Measurements from ENCODE around the gene MYO1B. TPM values are rescaled to one million over a fixed set of nuclear protein-coding genes. Genes with fewer than 3 reads are reported as not detected.

The MYO1B gene
- total RNA-seq, 1 donor from 2014 or later, result 43.7 TPM

DNA sequence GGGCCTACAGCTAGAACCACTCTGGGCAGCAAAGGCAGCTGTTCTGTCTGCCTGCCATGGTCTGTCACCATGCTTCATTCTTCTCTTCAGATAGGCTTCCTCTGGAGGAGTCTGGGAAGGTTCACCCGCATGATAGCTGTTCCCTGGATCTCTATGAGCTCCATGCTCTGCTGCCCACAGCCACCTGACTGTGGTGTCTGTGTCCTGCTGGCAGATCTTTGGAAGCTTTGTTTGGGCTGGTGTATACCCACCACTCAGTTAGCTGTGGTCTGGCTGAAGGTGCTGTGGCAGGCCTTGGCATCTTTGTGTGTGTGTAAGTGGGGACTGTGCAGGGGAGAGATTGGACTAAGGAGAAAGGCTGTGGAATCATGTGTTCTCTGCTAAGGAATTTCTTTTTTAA lies 23.4 kb downstream of the MYO1B start:
- Histone ChIP-seq H3K4me1 (peaks cover 21% of the 10 kb centered on the region), H3K27ac (no peak overlapping the region), H3K4me3 (no peak overlapping the region), H3K36me3 (no peaks in the 10 kb centered on the region), H3K9me3 (no peaks in the 10 kb centered on the region), H3K27me3 (no peaks in the 10 kb centered on the region)
- intact Hi-C loops (cut with DNase I), result no loop called here
- DNase-seq (ENCODE audit: extremely low spot score in 2 of 2), result no peak
- TF ChIP-seq POLR2A (IDR thresholded peaks at IDR 0.05), result no peak
- TF ChIP-seq POLR2AphosphoS5 (IDR thresholded peaks at IDR 0.05; ENCODE audit: insufficient read depth in 1 of 2, low read depth in 1 of 2), result no peak
- TF ChIP-seq, protein P1, sequence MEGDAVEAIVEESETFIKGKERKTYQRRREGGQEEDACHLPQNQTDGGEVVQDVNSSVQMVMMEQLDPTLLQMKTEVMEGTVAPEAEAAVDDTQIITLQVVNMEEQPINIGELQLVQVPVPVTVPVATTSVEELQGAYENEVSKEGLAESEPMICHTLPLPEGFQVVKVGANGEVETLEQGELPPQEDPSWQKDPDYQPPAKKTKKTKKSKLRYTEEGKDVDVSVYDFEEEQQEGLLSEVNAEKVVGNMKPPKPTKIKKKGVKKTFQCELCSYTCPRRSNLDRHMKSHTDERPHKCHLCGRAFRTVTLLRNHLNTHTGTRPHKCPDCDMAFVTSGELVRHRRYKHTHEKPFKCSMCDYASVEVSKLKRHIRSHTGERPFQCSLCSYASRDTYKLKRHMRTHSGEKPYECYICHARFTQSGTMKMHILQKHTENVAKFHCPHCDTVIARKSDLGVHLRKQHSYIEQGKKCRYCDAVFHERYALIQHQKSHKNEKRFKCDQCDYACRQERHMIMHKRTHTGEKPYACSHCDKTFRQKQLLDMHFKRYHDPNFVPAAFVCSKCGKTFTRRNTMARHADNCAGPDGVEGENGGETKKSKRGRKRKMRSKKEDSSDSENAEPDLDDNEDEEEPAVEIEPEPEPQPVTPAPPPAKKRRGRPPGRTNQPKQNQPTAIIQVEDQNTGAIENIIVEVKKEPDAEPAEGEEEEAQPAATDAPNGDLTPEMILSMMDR (IDR thresholded peaks at IDR 0.05), result no peak

GRCh38 chr2:191270306-191271161 lies 25.3 kb downstream of the MYO1B start:
- TF ChIP-seq POLR2AphosphoS5 (IDR thresholded peaks at IDR 0.05; ENCODE audit: insufficient read depth in 1 of 2, low read depth in 1 of 2) (no peak), POLR2A (IDR thresholded peaks at IDR 0.05) (no peak)
- TF ChIP-seq, protein P1 (IDR thresholded peaks at IDR 0.05), result no peak
- H3K27me3 ChIP-seq, result no peaks in the 10 kb centered on the region
- H3K27ac ChIP-seq, result no peak overlapping the region
- no peaks in the 10 kb centered on the region for H3K36me3 ChIP-seq
- peaks cover 8% of the 10 kb centered on the region for H3K4me1 ChIP-seq
- intact Hi-C loops (cut with DNase I), result no loop called here
- DNase-seq (ENCODE audit: extremely low spot score in 2 of 2), result no peak
- no peaks in the 10 kb centered on the region for H3K9me3 ChIP-seq
- H3K4me3 ChIP-seq, result no peak overlapping the region

DNA sequence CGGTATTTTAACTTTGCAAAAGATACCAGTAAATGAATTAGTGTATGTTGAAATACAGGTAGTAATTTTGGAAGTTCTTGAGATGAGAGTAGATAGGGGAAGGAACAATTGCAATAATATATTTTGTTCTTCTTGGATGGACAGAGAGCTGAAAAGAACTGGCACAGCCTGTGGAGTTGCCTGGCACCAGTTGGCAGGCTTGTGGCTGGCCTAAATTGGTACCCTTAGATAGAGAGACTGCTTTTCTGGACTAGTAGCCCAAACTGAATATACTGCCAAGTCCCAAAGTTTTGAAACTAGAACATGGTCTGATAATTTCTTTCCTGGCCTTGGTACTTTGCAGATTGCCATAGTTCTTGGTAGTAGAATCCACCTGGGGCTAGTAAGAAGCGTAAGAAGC lies 26.9 kb downstream of the MYO1B start:
- no peaks in the 10 kb centered on the region for H3K9me3 ChIP-seq
- H3K4me3 ChIP-seq, result no peak overlapping the region
- TF ChIP-seq, protein P1 (IDR thresholded peaks at IDR 0.05), result no peak
- no peak for TF ChIP-seq POLR2A (IDR thresholded peaks at IDR 0.05)
- TF ChIP-seq POLR2AphosphoS5 (IDR thresholded peaks at IDR 0.05; ENCODE audit: insufficient read depth in 1 of 2, low read depth in 1 of 2), result no peak
- DNase-seq (ENCODE audit: extremely low spot score in 2 of 2), result no peak
- H3K27ac ChIP-seq, result no peak overlapping the region
- intact Hi-C loops (cut with DNase I), result no loop called here
- no peaks in the 10 kb centered on the region for H3K27me3 ChIP-seq
- no peaks in the 10 kb centered on the region for H3K4me1 ChIP-seq
- no peaks in the 10 kb centered on the region for H3K36me3 ChIP-seq

DNA sequence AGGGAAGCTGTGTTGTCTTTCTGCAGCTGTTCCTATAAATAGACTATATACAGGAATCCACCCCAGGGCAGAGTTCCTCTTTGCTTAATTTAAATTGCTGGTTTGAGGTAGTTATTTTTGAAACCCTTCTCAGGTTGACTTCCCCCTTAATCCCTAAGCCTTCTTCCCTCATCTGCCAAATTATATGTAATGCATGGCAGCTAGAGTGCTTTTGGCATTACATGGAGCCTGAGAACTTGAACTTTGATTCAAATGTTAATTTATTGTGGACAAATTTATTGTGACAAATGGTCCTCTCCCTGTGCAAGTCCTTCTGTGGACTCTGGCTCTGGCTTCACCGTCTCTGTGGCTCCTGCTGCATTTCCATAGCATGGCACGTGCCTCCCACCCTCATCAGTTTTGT lies 29.2 kb downstream of the MYO1B start:
- Histone ChIP-seq H3K27ac (no peak overlapping the region), H3K27me3 (no peaks in the 10 kb centered on the region), H3K4me1 (no peaks in the 10 kb centered on the region), H3K4me3 (no peak overlapping the region), H3K36me3 (no peaks in the 10 kb centered on the region), H3K9me3 (no peaks in the 10 kb centered on the region)
- intact Hi-C loops (cut with DNase I), result no loop called here
- TF ChIP-seq POLR2AphosphoS5 (IDR thresholded peaks at IDR 0.05; ENCODE audit: insufficient read depth in 1 of 2, low read depth in 1 of 2), result no peak
- TF ChIP-seq, protein P1 (IDR thresholded peaks at IDR 0.05), result no peak
- TF ChIP-seq POLR2A (IDR thresholded peaks at IDR 0.05), result no peak
- no peak for DNase-seq (ENCODE audit: extremely low spot score in 2 of 2)

DNA sequence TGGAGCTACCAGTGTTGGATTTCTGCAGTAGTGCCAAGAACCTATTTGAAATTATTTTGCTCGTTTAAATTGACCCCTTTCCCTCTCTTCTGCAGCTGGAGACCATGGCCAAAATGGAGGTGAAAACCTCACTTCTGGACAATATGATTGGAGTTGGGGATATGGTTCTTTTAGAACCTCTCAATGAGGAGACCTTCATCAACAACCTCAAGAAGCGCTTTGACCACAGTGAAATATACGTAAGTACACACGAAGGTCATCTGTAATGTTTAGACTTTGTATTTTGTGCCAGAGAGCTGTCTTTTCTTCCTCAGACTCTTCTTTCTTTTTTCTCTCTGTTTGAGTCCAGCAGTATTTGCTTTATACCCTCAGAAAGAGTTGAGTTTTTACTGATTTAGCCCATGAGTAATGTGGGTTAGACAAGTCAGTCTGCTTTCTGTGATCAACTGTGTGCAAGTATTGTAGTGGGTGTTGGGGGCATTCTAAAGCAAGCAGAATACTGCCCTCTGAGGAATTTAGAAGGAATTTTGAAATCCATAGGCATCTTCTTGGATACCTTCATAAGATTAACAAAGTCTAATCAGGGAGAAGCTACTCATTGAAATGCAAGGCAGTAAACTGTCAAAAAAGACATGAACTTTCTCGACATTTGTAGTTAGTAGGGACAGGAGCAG lies 31.7 kb downstream of the MYO1B start:
- Histone ChIP-seq H3K4me3 (no peak overlapping the region), H3K36me3 (no peaks in the 10 kb centered on the region), H3K27ac (no peak overlapping the region), H3K4me1 (no peaks in the 10 kb centered on the region), H3K27me3 (no peaks in the 10 kb centered on the region), H3K9me3 (no peaks in the 10 kb centered on the region)
- DNase-seq (ENCODE audit: extremely low spot score in 2 of 2), result no peak
- TF ChIP-seq POLR2A (IDR thresholded peaks at IDR 0.05) (no peak), POLR2AphosphoS5 (IDR thresholded peaks at IDR 0.05; ENCODE audit: insufficient read depth in 1 of 2, low read depth in 1 of 2) (no peak)
- TF ChIP-seq, protein P1 (IDR thresholded peaks at IDR 0.05), result no peak
- intact Hi-C loops (cut with DNase I), result no loop called here

Data from vagina (tissue), 2 donors.